ENCODE data around the gene ZSWIM3. TPM values are rescaled to one million over a fixed set of nuclear protein-coding genes. Genes with fewer than 3 reads are reported as not detected.

Gene ZSWIM3
- total and polyA plus RNA-seq, 2 of the 13 experiments (the other 11 are each of a cell fraction or from before 2014, with no cell fraction given) = 5.2 to 5.8 TPM

- TF ChIP-seq, protein P1, sequence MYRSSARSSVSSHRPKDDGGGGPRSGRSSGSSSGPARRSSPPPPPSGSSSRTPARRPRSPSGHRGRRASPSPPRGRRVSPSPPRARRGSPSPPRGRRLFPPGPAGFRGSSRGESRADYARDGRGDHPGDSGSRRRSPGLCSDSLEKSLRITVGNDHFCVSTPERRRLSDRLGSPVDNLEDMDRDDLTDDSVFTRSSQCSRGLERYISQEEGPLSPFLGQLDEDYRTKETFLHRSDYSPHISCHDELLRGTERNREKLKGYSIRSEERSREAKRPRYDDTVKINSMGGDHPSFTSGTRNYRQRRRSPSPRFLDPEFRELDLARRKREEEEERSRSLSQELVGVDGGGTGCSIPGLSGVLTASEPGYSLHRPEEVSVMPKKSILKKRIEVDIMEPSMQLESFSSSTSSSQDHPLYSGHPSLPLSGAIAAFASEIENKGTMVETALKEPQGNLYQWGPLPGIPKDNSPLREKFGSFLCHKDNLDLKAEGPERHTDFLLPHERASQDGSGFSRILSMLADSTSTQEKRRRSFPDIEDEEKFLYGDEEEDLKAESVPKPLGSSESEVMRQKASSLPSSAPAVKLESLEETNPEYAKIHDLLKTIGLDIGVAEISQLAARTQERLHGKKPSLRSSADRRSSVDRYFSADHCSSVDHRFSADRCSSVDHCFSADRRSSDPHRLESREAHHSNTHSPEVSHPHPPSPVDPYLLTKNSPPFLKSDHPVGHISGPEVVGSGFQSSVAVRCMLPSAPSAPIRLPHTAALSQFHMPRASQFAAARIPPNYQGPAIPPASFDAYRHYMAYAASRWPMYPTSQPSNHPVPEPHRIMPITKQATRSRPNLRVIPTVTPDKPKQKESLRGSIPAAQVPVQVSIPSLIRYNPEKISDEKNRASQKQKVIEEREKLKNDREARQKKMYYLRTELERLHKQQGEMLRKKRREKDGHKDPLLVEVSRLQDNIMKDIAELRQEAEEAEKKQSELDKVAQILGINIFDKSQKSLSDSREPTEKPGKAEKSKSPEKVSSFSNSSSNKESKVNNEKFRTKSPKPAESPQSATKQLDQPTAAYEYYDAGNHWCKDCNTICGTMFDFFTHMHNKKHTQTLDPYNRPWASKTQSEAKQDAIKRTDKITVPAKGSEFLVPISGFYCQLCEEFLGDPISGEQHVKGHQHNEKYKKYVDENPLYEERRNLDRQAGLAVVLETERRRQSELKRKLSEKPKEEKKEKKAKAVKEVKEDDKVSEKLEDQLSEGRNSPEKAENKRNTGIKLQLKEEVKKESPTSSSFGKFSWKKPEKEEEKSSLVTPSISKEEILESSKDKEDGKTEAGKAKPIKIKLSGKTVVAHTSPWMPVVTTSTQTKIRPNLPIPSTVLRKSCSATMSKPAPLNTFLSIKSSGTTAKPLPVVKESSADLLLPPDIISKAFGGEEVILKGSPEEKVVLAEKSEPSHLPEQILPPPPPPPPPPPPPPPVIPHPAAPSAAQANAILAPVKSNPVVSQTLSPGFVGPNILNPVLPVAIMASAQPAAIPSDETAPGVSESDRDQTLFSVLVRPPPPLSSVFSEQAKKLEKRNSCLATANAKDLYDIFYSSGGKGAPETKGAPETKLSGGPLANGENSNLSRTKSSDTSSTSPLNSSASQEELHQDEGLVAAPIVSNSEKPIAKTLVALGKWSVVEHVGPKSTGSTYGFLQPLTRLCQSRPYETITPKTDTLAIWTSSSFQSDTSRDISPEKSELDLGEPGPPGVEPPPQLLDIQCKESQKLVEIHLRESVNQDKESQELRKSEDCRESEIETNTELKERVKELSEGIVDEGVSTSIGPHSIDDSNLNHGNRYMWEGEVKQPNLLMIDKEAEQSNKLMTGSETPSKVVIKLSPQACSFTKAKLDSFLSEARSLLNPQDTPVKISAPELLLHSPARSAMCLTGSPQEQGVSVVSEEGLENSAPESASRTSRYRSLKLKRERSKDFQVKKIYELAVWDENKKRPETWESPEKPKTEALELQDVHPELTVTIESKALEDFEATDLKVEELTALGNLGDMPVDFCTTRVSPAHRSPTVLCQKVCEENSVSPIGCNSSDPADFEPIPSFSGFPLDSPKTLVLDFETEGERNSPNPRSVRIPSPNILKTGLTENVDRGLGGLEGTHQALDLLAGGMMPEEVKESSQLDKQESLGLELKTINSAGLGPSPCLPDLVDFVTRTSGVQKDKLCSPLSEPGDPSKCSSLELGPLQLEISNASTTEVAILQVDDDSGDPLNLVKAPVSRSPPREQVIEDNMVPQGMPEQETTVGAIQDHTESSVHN (CRISPR knock-in tag; IDR thresholded peaks at IDR 0.05) = 0 out of 2 replicates have a peak, but pooled peaks have one; percentile 13
- TF ChIP-seq NFATC3 (CRISPR knock-in tag; IDR thresholded peaks at IDR 0.05) (no peak), TFDP1 (CRISPR knock-in tag; IDR thresholded peaks at IDR 0.05; ENCODE audit: borderline replicate concordance) (no peak), TFE3 (CRISPR knock-in tag; IDR thresholded peaks at IDR 0.05) (no peak; the same call in 1 of the 2 replicates), JUNB (CRISPR knock-in tag; IDR thresholded peaks at IDR 0.05; ENCODE audit: borderline replicate concordance) (no peak), ZNF557 (CRISPR knock-in tag; IDR thresholded peaks at IDR 0.05) (0 out of 2 replicates have a peak, but pooled peaks have one; percentile 35), ZKSCAN8 (CRISPR knock-in tag; IDR thresholded peaks at IDR 0.05; ENCODE audit: borderline replicate concordance) (no peak), ZBTB26 (CRISPR knock-in tag; IDR thresholded peaks at IDR 0.05; ENCODE audit: borderline replicate concordance) (no peak), ZNF34 (CRISPR knock-in tag; IDR thresholded peaks at IDR 0.05; ENCODE audit: borderline replicate concordance) (no peak)
- TF ChIP-seq, protein P2, sequence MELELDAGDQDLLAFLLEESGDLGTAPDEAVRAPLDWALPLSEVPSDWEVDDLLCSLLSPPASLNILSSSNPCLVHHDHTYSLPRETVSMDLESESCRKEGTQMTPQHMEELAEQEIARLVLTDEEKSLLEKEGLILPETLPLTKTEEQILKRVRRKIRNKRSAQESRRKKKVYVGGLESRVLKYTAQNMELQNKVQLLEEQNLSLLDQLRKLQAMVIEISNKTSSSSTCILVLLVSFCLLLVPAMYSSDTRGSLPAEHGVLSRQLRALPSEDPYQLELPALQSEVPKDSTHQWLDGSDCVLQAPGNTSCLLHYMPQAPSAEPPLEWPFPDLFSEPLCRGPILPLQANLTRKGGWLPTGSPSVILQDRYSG (CRISPR knock-in tag; IDR thresholded peaks at IDR 0.05) = no peak
- TF ChIP-seq, protein P3, sequence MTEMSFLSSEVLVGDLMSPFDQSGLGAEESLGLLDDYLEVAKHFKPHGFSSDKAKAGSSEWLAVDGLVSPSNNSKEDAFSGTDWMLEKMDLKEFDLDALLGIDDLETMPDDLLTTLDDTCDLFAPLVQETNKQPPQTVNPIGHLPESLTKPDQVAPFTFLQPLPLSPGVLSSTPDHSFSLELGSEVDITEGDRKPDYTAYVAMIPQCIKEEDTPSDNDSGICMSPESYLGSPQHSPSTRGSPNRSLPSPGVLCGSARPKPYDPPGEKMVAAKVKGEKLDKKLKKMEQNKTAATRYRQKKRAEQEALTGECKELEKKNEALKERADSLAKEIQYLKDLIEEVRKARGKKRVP (CRISPR knock-in tag; IDR thresholded peaks at IDR 0.05) = no peak
Observed at GRCh38 chr20:45909817-45910669, 52.6 kb downstream of the ZSWIM3 start (continued).

Data from HepG2 (cell line).